Peyer's patch (tissue), 4 donors: Measurements from ENCODE around the gene MAPK10.

Source experiments
- CTCF ChIP-seq, 6 experiments: fragments of 450-650 bp in 4 of 6; fragments of 200-600 bp in 2 of 6; sonication (generic) in 1 of 6; IDR thresholded peaks; one replicate each; pipeline ENCODE4 v1.5.1; 2017 to 2019; ENCODE audit warnings: antibody characterized with exemption in 6 of 6, mild to moderate bottlenecking in 3 of 6, moderate library complexity in 1 of 6
- POLR2A ChIP-seq, 2 donors: fragments of 450-650 bp; IDR thresholded peaks; one replicate each; pipeline ENCODE4 v1.5.1; 2017; ENCODE audit warnings: antibody characterized with exemption in 2 of 2, mild to moderate bottlenecking in 2 of 2, moderate library complexity in 2 of 2

GRCh38 chr4:86015412-86016350, 344.2 kb downstream of the MAPK10 start:
- TF ChIP-seq POLR2A (IDR thresholded peaks at IDR 0.05) (no peak), CTCF (IDR thresholded peaks at IDR 0.05) (no peak)
